HEK293T (cell line): ENCODE results near the gene CLIP4.

ENCODE experiments used
- CTBP1 ChIP-seq: fragments of 450-650 bp; IDR thresholded peaks from 2 replicates; pipeline ENCODE4 v1.6.1; 2016; ENCODE audit warnings: borderline replicate concordance
- HDGF ChIP-seq: fragments of 450-650 bp; IDR thresholded peaks from 2 replicates; pipeline ENCODE4 v1.6.1; 2017; ENCODE audit warnings: antibody characterized with exemption, borderline replicate concordance
- NFRKB ChIP-seq: fragments of 450-650 bp; IDR thresholded peaks from 2 replicates; pipeline ENCODE4 v1.6.1; 2016; ENCODE audit warnings: mild to moderate bottlenecking, moderate library complexity
- PKNOX1 ChIP-seq: fragments of 450-650 bp; IDR thresholded peaks from 2 replicates; pipeline ENCODE4 v1.6.1; 2016
- SP1 ChIP-seq: fragments of 450-650 bp; IDR thresholded peaks from 2 replicates; pipeline ENCODE4 v1.6.1; 2017
- TARDBP ChIP-seq: fragments of 450-650 bp; IDR thresholded peaks from 2 replicates; pipeline ENCODE4 v1.6.1; 2016

- TF ChIP-seq HDGF (no peak), SP1 (no peak), CTBP1 (no peak), PKNOX1 (no peak), NFRKB (no peak), TARDBP (no peak)
Measured at GRCh38 chr2:29162204-29162928, 47.2 kb downstream of the CLIP4 start.
